ENCODE results near the gene SH3BP5. TPM values are rescaled to one million over a fixed set of nuclear protein-coding genes. Genes with fewer than 3 reads are reported as not detected.

Gene SH3BP5
- total RNA-seq, 1 experiment from 2014 or later: 8.0 TPM

Other genes with a start within 250 kb of the SH3BP5 start
- 17.6 and 22.3 TPM in 2 replicates for gene RBSN, start 233.4 kb downstream of the SH3BP5 start, total RNA-seq (2014; rRNA removed; shearing (Covaris generic))
- gene CAPN7, start 126.3 kb downstream of the SH3BP5 start, total RNA-seq (2014; rRNA removed; shearing (Covaris generic)): 10.6 and 14.3 TPM in 2 replicates
- gene METTL6, start 95.0 kb upstream of the SH3BP5 start, total RNA-seq (2014; rRNA removed; shearing (Covaris generic)): 13.3 and 14.0 TPM in 2 replicates
- 25.7 and 31.2 TPM in 2 replicates for gene EAF1, start 95.0 kb upstream of the SH3BP5 start, total RNA-seq (2014; rRNA removed; shearing (Covaris generic))
- gene COLQ, start 189.1 kb upstream of the SH3BP5 start, total RNA-seq (2014; rRNA removed; shearing (Covaris generic)): 0.52 and 1.00 TPM in 2 replicates

Measured in H7 (cell line).